K562 (cell line): ENCODE measurements around the gene KHNYN. TPM values are rescaled to one million over a fixed set of nuclear protein-coding genes. Genes with fewer than 3 reads are reported as not detected.

Source experiments
- ATAC-seq: fragments of 200-7000 bp; cut with Tn5 transposase; 3 replicates; pipeline ENCODE4 v1.9.1; 2020; ENCODE audit warnings: moderate library complexity
- BruUV-seq: library from RNA; stranded (reverse); fragments of 400-500 nt; replicated peaks from 2 replicates; lab custom pipeline; 2021; lab: Mats Ljungman, UMichigan
- CTCF ChIA-PET: fragments of 300-600 bp; formaldehyde crosslinking; extraction: SDS; loops from one replicate; lab custom pipeline; 2021; ENCODE audit warnings: low intra/inter-chr PET ratio; lab: Yijun Ruan, JAX
- POLR2A ChIA-PET: fragments of 300-600, 350-650 bp; sonication (Branson Sonifier 250); formaldehyde crosslinking; extraction: SDS; loops from one replicate; lab custom pipeline; 2021; ENCODE audit warnings: antibody characterized with exemption, inconsistent platforms; lab: Yijun Ruan, JAX
- DNase-seq, 4 experiments: peaks; one replicate each; pipeline versions ENCODE4 v3.0.0 to v3.0.0-alpha.2; 2011 to 2018; ENCODE audit warnings: low spot score in 3 of 4, mixed read lengths in 3 of 4; ENCODE audit errors: extremely low read depth in 1 of 4
- FAIRE-seq: peaks from 2 replicates; lab custom pipeline; 2011; peaks lifted over from hg19 to GRCh38; lab: Jason Lieb, UNC
- H2AFZ ChIP-seq: 2 replicates; pipeline ENCODE4 v1.6.0; 2011; ENCODE audit warnings: low read depth, low read length, control low read depth, inconsistent platforms
- H3K27ac ChIP-seq: fragments of 200-600 bp; 3 replicates; pipeline ENCODE4 v1.8.0; 2011; ENCODE audit warnings: low read depth, mild to moderate bottlenecking, control low read depth, inconsistent platforms, low read length, moderate library complexity, mixed read lengths; ENCODE audit errors: extremely low read depth
- H3K27me3 ChIP-seq, 2 experiments: fragments of 300-600 bp in 1 of 2; 2 replicates in 1 of 2; 3 replicates in 1 of 2; pipeline versions ENCODE4 v1.6.0 to v1.8.0; 2011; ENCODE audit warnings: inconsistent platforms in 2 of 2, low read length in 2 of 2, mild to moderate bottlenecking in 1 of 2, mixed read lengths in 1 of 2, moderate library complexity in 1 of 2; ENCODE audit not compliant: control insufficient read depth in 2 of 2, insufficient read depth in 2 of 2
- H3K36me3 ChIP-seq: fragments of 300-600 bp; 3 replicates; pipeline ENCODE4 v1.8.0; 2011; ENCODE audit warnings: mild to moderate bottlenecking, low read length, inconsistent platforms; ENCODE audit not compliant: control insufficient read depth, insufficient read depth
- H3K4me1 ChIP-seq, 2 experiments: fragments of 200-600 bp in 1 of 2; replicated peaks in 1 of 2; 2 replicates in 1 of 2; 3 replicates in 1 of 2; pipeline versions ENCODE4 v1.5.1 to v1.8.0; 2011; ENCODE audit warnings: inconsistent platforms in 2 of 2, low read length in 2 of 2, mild to moderate bottlenecking in 1 of 2, mixed read lengths in 1 of 2, moderate library complexity in 1 of 2; ENCODE audit not compliant: control insufficient read depth in 2 of 2, insufficient read depth in 2 of 2
- H3K4me2 ChIP-seq: 2 replicates; pipeline ENCODE4 v1.6.1; 2011; ENCODE audit warnings: low read length, control low read depth, inconsistent platforms, mixed read lengths; ENCODE audit not compliant: insufficient read depth
- H3K4me3 ChIP-seq: fragments of 200-600 bp; sonication (generic), shearing (Covaris generic); 2 replicates; pipeline ENCODE4 v1.5.1; 2016; ENCODE audit warnings: control low read depth, inconsistent platforms
- H3K79me2 ChIP-seq: fragments of 200-600 bp; 3 replicates; pipeline ENCODE4 v1.8.0; 2011; ENCODE audit warnings: low read length, inconsistent platforms; ENCODE audit not compliant: control insufficient read depth, insufficient read depth
- H3K9ac ChIP-seq, 2 experiments: 2 replicates each; pipeline versions ENCODE4 v1.6.0 to v1.6.1; 2011; ENCODE audit warnings: low read depth in 2 of 2, low read length in 2 of 2, control low read depth in 1 of 2, inconsistent platforms in 1 of 2, mild to moderate bottlenecking in 1 of 2, mixed read lengths in 1 of 2; ENCODE audit not compliant: insufficient read depth in 1 of 2
- H3K9me1 ChIP-seq: one replicate; pipeline ENCODE4 v1.6.0; 2011; ENCODE audit warnings: inconsistent platforms, mild to moderate bottlenecking, low read length, moderate library complexity; ENCODE audit not compliant: control insufficient read depth, insufficient read depth
- H3K9me3 ChIP-seq: replicated peaks from 2 replicates; pipeline ENCODE4 v1.5.1; 2011; ENCODE audit warnings: low read depth, low read length, inconsistent platforms; ENCODE audit not compliant: control insufficient read depth, insufficient read depth
- H4K20me1 ChIP-seq: replicated peaks from 2 replicates; pipeline ENCODE4 v1.6.1; 2011; ENCODE audit warnings: low read length, inconsistent platforms, mixed read lengths; ENCODE audit not compliant: control insufficient read depth, insufficient read depth
- CHCHD3 ChIP-seq: fragments of 250-450 bp; sonication (Bioruptor Pico); IDR thresholded peaks from 2 replicates; pipeline ENCODE4 v2.1.2; 2022; ENCODE audit warnings: mild to moderate bottlenecking
- CXXC5 ChIP-seq: fragments of 250-450 bp; sonication (Bioruptor Pico); IDR thresholded peaks from 2 replicates; pipeline ENCODE4 v1.8.0; 2022; ENCODE audit warnings: inconsistent platforms, mild to moderate bottlenecking, moderate library complexity
- FOXP1 ChIP-seq: sonication (generic); formaldehyde crosslinking; IDR thresholded peaks from 2 replicates; pipeline ENCODE4 v1.8.0; 2022; ENCODE audit warnings: mild to moderate bottlenecking, missing genetic modification reagents
- GATA2 ChIP-seq: sonication (generic); formaldehyde crosslinking; IDR thresholded peaks from 2 replicates; pipeline ENCODE4 v1.4.0; 2020; ENCODE audit warnings: mild to moderate bottlenecking, missing genetic modification reagents
- GTF2B ChIP-seq: IDR thresholded peaks from 2 replicates; pipeline ENCODE4 v1.6.1; 2011; ENCODE audit not compliant: insufficient read length; ENCODE audit errors: extremely low read depth
- MEIS2 ChIP-seq: fragments of 450-650 bp; IDR thresholded peaks from 2 replicates; pipeline ENCODE4 v1.6.1; 2014; ENCODE audit warnings: mild to moderate bottlenecking; ENCODE audit not compliant: partially characterized antibody
- RAD21 ChIP-seq, 2 experiments: fragments of 250-450 bp in 1 of 2; fragments of 450-650 bp in 1 of 2; sonication (Bioruptor Pico) in 1 of 2; formaldehyde crosslinking in 1 of 2; IDR thresholded peaks in 1 of 2; conservative IDR thresholded peaks in 1 of 2; 2 replicates each; pipeline versions ENCODE4 v1.4.0 to v1.8.0; 2020 to 2022; ENCODE audit warnings: mild to moderate bottlenecking in 2 of 2, moderate library complexity in 1 of 2
- REST ChIP-seq, 2 experiments: fragments of 450-650 bp; formaldehyde crosslinking in 1 of 2; IDR thresholded peaks; 2 replicates each; pipeline versions ENCODE4 v1.4.0 to v1.6.1; 2014 to 2020; ENCODE audit warnings: mild to moderate bottlenecking in 2 of 2, borderline replicate concordance in 1 of 2, low read depth in 1 of 2
- TAL1 ChIP-seq: fragments of 450-650 bp; IDR thresholded peaks from 2 replicates; pipeline ENCODE4 v1.6.1; 2016; ENCODE audit warnings: mild to moderate bottlenecking
- TOE1 ChIP-seq, 2 experiments: fragments of 450-650 bp in 1 of 2; sonication (generic) in 1 of 2; formaldehyde crosslinking in 1 of 2; IDR thresholded peaks; 2 replicates each; pipeline versions ENCODE4 v1.7.1 to v1.8.0; 2016 to 2022; ENCODE audit warnings: borderline replicate concordance in 2 of 2, mild to moderate bottlenecking in 2 of 2, antibody characterized with exemption in 1 of 2, inconsistent platforms in 1 of 2, low read depth in 1 of 2, missing genetic modification reagents in 1 of 2, moderate library complexity in 1 of 2
- ZFPM2 ChIP-seq: fragments of 250-450 bp; sonication (Bioruptor Pico); IDR thresholded peaks from 2 replicates; pipeline ENCODE4 v1.5.1; 2022; ENCODE audit warnings: mild to moderate bottlenecking
- ZNF561 ChIP-seq: fragments of 450-650 bp; formaldehyde crosslinking; conservative IDR thresholded peaks from 2 replicates; pipeline ENCODE4 v1.4.0; 2020; ENCODE audit warnings: mild to moderate bottlenecking, moderate library complexity
- WGBS: fragments of 100-300 bp; shearing (Covaris generic); methylation state at CpG from one replicate; pipeline ENCODE4 v1.1.6; 2016; ENCODE audit warnings: low coverage, mixed read lengths; ENCODE audit not compliant: insufficient coverage; ENCODE audit errors: missing lambda C conversion rate; 5-methylcytosine and 5-hydroxymethylcytosine counted together
- in situ Hi-C: fragments of 300-500 bp; cut with MboI; formaldehyde crosslinking; loops from 4 replicates; pipeline ENCODE4 v1.15.0; 2018; ENCODE audit warnings: inconsistent platforms, mixed read lengths
- intact Hi-C: fragments of 100-400 bp; cut with micrococcal nuclease; formaldehyde crosslinking; loops from 2 replicates; pipeline ENCODE4 v1.14.2; 2022
- polyA plus RNA-seq, 8 experiments: library from polyadenylated mRNA; depleted of rRNA in 4 of 8; stranded (reverse) in 5 of 8; unstranded in 3 of 8; fragments of >200 nt; fragmentation: Nextera tagmentation in 2 of 8; fragmentation: Illumina TruSeq in 1 of 8; extraction: Ambion mirVana in 2 of 8; extraction: Trizol in 1 of 8; gene quantifications; 2 replicates each; pipeline versions ENCODE4 v1.2.1 to v1.2.3, GENCODE V29; 2011 to 2014; ENCODE audit warnings: inconsistent platforms in 1 of 8, missing spikeins in 1 of 8
- total RNA-seq, 7 experiments: library from RNA; depleted of rRNA in 6 of 7; stranded (reverse); fragments of >200 nt in 6 of 7; fragmentation: Illumina TruSeq in 2 of 7; extraction: Trizol in 2 of 7; gene quantifications; 2 replicates each; pipeline versions ENCODE4 v1.2.1 to v1.2.3, GENCODE V29; 2011 to 2021; ENCODE audit warnings: low replicate concordance in 1 of 7

Gene KHNYN
- total and polyA plus RNA-seq, 9 of the 15 experiments (the other 6 are each of a cell fraction or from before 2014, with no cell fraction given): 0.76 to 26.0 (median 14.1) TPM

GRCh38 chr14:24416254-24416931 lies 13.4 kb upstream of the KHNYN start:
- WGBS: 44% methylated on average over 18 of the region's 19 CpGs
- ATAC-seq (peak; percentile 88), DNase-seq (peak; percentile 60 to 72 (median 69)), FAIRE-seq (peak; percentile 48)
- H3K4me1 ChIP-seq: peaks cover 4 to 26% of the 10 kb centered on the region in 2 experiments; a peak in 4 of 5 replicates
- no peaks in the 10 kb centered on the region for H3K36me3 ChIP-seq
- no peaks in the 10 kb centered on the region for H4K20me1 ChIP-seq
- BruUV-seq: no TSS peak
- H3K9me1 ChIP-seq: no peaks in the 10 kb centered on the region
- in situ Hi-C loops: no loop called here
- no peaks in the 10 kb centered on the region for H3K79me2 ChIP-seq
- POLR2A ChIA-PET: interaction anchor here (0.6 kb wide), 2 partner anchors 9 to 11 kb away, joined by 3 to 5 read pairs; no protein-coding TSS in a partner anchor
- CTCF ChIA-PET: no interaction called here
- H3K9me3 ChIP-seq: no peaks in the 10 kb centered on the region
- H3K4me3 ChIP-seq: no peak overlapping the region
- H3K4me2 ChIP-seq: no peak overlapping the region
- no peak overlapping the region for H2AFZ ChIP-seq
- intact Hi-C loops: no loop called here
- H3K9ac ChIP-seq: peak overlapping the region in 1 of 2 experiments; percentile 81; a peak in 3 of 4 replicates
- no peak overlapping the region for H3K27ac ChIP-seq
- no peaks in the 10 kb centered on the region for H3K27me3 ChIP-seq
- peak; percentile 30; the same call in 1 of the 2 replicates for TF ChIP-seq GATA2 (CRISPR knock-in tag)
- TF ChIP-seq ZNF561 (CRISPR knock-in tag): no peak
- TF ChIP-seq GTF2B: no peak
- peak; percentile 50; the same call in 1 of the 2 replicates for TF ChIP-seq TAL1
- no peak for TF ChIP-seq FOXP1 (CRISPR knock-in tag)
- 0 out of 2 replicates have a peak, but pooled peaks have one; percentile 20 for TF ChIP-seq CXXC5 (CRISPR knock-in tag)
- TF ChIP-seq REST (IDR thresholded peaks at IDR 0.05; ENCODE audit: borderline replicate concordance): peak; percentile 15; the same call in 1 of the 2 replicates
- no peak for TF ChIP-seq REST (CRISPR knock-in tag; IDR thresholded peaks at IDR 0.05; ENCODE audit: low read depth)
- TF ChIP-seq CHCHD3 (CRISPR knock-in tag): no peak
- TF ChIP-seq ZFPM2 (CRISPR knock-in tag): no peak
- peak; percentile 25 for TF ChIP-seq MEIS2
- TF ChIP-seq TOE1 (IDR thresholded peaks at IDR 0.05; ENCODE audit: borderline replicate concordance): no peak
- TF ChIP-seq TOE1 (CRISPR knock-in tag; IDR thresholded peaks at IDR 0.05; ENCODE audit: borderline replicate concordance, low read depth): no peak
- TF ChIP-seq RAD21 (CRISPR knock-in tag; conservative IDR thresholded peaks at IDR 0.05 in 1 of 2, IDR thresholded peaks at IDR 0.05 in 1 of 2): peak in 1 of 2 experiments; percentile 33; a peak in 2 of 4 replicates
